ENCODE measurements around the gene EMP3.

- TF ChIP-seq CTCF (conservative IDR thresholded peaks at IDR 0.05; ENCODE audit: low read depth, low read length) (no peak), POLR2A (IDR thresholded peaks at IDR 0.05; ENCODE audit: low read depth, low read length) (no peak), CEBPB (IDR thresholded peaks at IDR 0.05; ENCODE audit: low read depth, low read length) (no peak), NFE2L2 (IDR thresholded peaks at IDR 0.05; ENCODE audit: low read depth, low read length) (no peak), BHLHE40 (IDR thresholded peaks at IDR 0.05; ENCODE audit: low read depth, low read length) (no peak), CHD1 (IDR thresholded peaks at IDR 0.05; ENCODE audit: low read depth, low read length) (no peak), SMC3 (IDR thresholded peaks at IDR 0.05; ENCODE audit: low read depth, low read length) (no peak), MAZ (IDR thresholded peaks at IDR 0.05; ENCODE audit: borderline replicate concordance, low read depth, low read length) (no peak), FOS (IDR thresholded peaks at IDR 0.05; ENCODE audit: low read depth, low read length) (no peak), RAD21 (IDR thresholded peaks at IDR 0.05; ENCODE audit: low read length) (no peak)
Observed at GRCh38 chr19:48344892-48345291, 19.5 kb downstream of the EMP3 start.

All from IMR-90 (cell line).